GM18907 (cell line): Measurements from ENCODE around the gene AMOTL1.
"Not testable (repeated sequence)": the region's sequence is repeated elsewhere in the genome, so short reads cannot be mapped to it uniquely, and the experiment has no call there.

Experiments used
- ATAC-seq: cut with Tn5 transposase; IDR thresholded peaks from one replicate; pipeline ENCODE4 v1.9.1; 2021; ENCODE audit warnings: mild to moderate bottlenecking, moderate library complexity; ENCODE audit not compliant: unreplicated experiment

The AMOTL1 gene

GRCh38 chr11:94821439-94821838 lies 53.3 kb downstream of the AMOTL1 start:
- no peak for ATAC-seq

DNA sequence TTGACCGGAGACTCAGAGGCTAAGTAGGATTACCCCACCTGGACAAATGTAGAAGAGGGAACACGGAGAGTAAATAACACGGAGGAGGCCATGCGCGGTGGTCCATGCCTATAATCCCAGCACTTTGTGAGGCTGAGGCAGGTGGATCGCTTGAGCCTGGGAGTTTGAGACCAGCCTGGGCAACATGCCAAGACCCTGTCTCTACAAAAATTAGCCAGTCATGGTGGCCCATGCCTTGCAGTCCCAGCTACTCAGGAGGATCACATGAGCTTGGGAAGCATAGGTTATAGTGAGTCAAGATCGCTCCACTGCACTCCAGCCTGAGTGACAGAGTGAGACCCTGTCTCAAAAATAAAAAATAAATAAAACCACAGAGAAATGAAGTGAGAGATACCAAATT lies 53.9 kb downstream of the AMOTL1 start:
- ATAC-seq, result no peak

- no peak for ATAC-seq
These were observed 55.1 kb downstream of the AMOTL1 start for GRCh38 chr11:94823102-94823732.

- no peak for ATAC-seq
These were observed 56.9 kb downstream of the AMOTL1 start for GRCh38 chr11:94825031-94825430.

GRCh38 chr11:94825481-94825880 lies 57.3 kb downstream of the AMOTL1 start:
- no peak for ATAC-seq

- no peak for ATAC-seq
These were observed 58.3 kb downstream of the AMOTL1 start for GRCh38 chr11:94826415-94826814.

DNA sequence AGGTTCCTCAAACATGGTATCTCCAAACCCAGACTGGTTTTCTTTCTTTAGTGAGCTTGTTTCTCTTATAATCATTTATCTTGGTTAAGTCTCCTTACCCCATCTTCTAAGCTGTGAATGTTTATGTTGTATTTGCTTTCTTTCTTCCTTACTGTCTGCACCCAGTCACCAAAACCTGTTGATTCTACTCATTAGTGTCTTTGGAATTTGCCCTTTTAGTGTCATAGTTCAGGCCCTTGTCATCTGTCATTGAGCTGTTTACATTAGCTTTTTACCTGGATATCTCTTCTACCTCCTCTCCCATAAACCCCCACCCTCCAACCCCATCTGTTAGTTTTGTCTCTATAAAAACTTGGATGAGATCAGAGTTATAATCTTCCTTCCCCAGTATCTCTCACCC lies 59.9 kb downstream of the AMOTL1 start:
- no peak for ATAC-seq

- ATAC-seq, result no peak
These were observed 62.8 kb downstream of the AMOTL1 start for GRCh38 chr11:94830722-94831510.

- ATAC-seq, result no peak
These were observed 63.4 kb downstream of the AMOTL1 start for GRCh38 chr11:94831529-94831928.

DNA sequence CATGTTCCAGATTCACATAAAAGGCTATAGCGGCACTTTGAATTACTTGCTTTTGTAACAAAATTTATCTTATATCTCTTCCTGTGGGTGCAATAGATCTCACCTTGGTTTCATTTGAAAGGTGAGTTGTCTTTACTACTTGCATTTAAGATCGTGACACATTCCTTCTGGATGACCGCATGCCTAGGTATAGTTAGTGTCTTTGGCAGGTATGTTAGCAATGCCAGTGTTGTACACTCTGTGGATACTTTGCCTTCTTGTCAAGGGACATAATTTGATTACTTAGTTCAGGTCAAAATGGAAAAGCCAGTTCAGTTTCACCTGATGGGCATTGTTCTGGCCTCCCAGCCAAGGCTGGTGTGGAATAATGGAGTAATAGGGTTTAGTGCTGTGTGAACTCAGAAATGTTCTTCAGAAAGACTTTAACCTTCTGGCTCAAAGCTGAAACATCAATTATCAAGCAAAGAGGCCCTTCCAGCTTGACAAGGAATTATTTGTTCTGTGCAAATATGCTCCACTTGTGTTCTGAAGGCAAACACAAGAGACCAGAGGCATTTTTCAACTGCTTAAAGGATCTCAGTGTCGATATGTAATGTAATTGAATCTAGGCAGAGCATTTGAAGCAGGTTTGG lies 64.6 kb downstream of the AMOTL1 start:
- no peak for ATAC-seq

- ATAC-seq, result no peak
These were observed 66.9 kb downstream of the AMOTL1 start for GRCh38 chr11:94834911-94835593.

DNA sequence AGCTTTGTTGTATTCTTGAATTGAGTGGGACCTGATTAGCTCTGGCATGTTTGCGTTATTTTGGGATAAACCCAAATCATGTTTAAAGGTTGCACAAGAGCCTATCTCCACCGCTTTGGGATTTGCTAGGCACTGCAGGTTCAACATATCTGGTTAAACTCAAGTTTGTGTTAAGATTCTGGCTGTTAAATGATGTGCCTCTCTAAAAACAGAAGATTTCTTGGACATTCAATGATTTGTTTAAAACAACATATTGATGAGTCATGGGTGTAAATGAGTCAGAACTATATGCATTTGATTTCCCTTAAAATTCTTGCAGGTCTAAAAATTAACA lies 67.4 kb downstream of the AMOTL1 start:
- ATAC-seq, result no peak

DNA sequence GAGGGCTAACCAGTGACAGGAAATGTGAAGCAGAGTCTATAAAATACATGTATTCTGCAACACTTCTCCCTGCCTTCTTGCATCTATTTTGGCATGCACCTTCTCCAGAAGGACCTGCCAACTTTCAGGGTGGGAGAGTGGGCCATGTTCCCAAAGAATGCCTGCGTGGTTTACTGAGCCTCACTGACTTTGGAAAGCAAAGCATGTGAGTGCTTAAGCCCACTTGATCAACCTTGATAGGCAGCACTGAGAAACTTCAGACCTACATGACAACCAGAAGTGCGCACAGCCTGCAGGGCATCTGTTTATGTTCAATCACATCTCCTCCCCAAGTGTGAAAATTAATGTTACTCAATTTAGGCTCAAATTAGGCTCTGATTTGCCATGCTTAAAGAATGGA lies 69.2 kb downstream of the AMOTL1 start:
- ATAC-seq, result no peak

DNA sequence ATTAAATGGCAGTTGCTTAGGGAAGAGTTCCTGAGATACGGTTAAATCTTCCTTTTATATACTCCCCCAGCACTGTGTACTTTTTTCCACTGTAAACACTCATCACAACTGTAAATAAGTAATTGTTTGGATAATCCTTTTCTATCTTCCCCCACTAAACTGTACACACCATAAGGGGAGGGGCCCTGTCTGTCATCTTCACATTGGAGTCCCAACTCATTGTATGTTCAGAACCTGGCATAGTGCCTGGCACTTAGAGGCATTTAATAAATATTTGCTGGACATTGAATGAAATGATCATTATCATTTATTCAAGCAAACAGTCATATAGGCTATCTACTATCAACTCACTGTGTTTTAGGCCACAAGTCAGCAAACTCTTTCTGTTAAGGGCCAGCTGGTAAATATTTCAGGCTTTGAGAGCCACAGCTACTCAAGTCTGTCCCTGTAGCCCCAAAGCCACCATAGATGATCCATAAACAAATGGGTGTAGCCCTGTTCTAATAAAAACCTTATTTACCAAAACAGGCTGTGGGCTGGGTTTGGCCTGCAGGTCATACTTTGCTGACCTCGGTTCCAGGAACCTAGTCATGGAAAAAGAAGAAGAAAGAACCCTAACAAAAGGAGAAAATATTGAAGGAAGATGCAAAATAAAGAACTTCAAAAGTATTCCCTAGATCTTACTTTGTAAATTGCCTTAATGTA lies 70.0 kb downstream of the AMOTL1 start:
- no peak for ATAC-seq

DNA sequence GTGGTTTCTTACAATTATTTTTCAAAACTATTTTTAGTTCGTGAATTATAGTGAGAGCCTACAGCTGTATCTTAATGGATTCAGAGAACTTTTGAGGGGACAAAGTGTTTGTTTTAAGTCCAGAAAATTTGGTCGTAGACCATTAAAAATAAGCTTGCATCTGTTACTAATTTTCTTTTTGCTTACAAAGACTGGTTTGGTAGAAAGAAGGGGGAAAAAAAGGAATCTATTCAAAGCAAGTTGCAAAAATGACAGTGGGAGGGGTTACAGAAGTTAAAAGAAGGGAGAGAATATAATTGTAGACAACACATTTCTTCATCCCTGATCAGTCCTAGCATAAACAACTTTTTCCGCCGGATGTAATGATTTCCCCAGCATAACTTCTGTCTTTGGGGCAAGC lies 72.1 kb downstream of the AMOTL1 start:
- no peak for ATAC-seq

DNA sequence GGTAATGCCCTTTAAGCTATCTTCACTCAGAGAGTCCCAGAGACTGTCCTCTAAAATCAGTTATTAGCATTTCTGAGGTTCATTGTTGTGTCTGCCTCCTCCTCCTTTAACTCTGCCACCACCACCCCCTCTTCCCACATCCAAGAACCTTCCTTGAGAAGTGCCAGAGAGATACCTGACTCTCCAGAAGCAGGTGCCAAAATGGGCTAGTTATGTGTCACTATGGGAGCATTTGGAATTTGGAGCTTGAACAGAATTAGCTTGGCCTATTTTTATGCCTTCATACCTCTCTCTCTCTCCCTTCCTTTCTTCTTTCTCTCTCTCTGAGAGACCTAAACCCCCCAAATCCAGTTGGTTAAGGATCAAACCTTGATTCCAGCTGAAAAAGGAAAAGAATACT lies 75.9 kb downstream of the AMOTL1 start:
- no peak for ATAC-seq

GRCh38 chr11:94845622-94846021 lies 77.5 kb downstream of the AMOTL1 start:
- ATAC-seq, result no peak

DNA sequence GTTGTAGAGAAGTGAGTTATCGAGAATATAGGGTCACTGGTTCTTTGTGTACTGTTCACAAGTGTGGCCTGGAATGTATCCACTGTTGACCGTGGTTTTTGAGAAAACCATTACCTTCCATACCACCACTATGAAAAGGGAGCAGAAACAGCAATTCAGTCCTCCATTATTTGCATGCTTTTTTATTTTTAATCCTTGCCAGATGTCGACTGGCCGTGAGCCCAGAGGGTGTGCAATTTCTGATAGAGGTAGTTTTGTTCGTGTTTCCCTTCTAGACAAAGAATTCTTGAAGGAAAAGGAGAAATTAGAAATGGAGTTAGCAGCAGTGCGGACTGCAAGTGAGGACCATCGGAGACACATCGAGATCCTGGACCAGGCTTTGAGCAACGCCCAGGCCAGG lies 81.7 kb downstream of the AMOTL1 start:
- no peak for ATAC-seq

GRCh38 chr11:94851864-94852636 lies 83.9 kb downstream of the AMOTL1 start:
- ATAC-seq, result no peak

- not testable (repeated sequence) for ATAC-seq
These were observed 85.1 kb downstream of the AMOTL1 start for GRCh38 chr11:94853288-94853687.
